HepG2 (cell line): ENCODE results near the gene COMP. TPM values are rescaled to one million over a fixed set of nuclear protein-coding genes. Genes with fewer than 3 reads are reported as not detected.

ENCODE experiments used
- CC2D1A ChIP-seq: sonication (generic); formaldehyde crosslinking; IDR thresholded peaks from 2 replicates; pipeline ENCODE4 v1.8.1; 2023; ENCODE audit warnings: mild to moderate bottlenecking, missing genetic modification reagents
- DNMT3B ChIP-seq: conservative IDR thresholded peaks from 2 replicates; pipeline ENCODE4 v1.6.1; 2016; ENCODE audit warnings: missing biosample characterization, control low read depth
- ONECUT2 ChIP-seq: sonication (generic); formaldehyde crosslinking; IDR thresholded peaks from 2 replicates; pipeline ENCODE4 v1.4.0; 2020; ENCODE audit warnings: missing genetic modification reagents
- POLR2G ChIP-seq: fragments of 200-400 bp; formaldehyde crosslinking; IDR thresholded peaks from 2 replicates; pipeline ENCODE4 v1.6.1; 2018; ENCODE audit warnings: mild to moderate bottlenecking, low read depth, low read length, moderate library complexity
- RFX5 ChIP-seq: IDR thresholded peaks from 2 replicates; pipeline ENCODE4 v1.6.1; 2011; ENCODE audit warnings: low read depth, low read length, improper control_type of control experiment
- SUZ12 ChIP-seq: fragments of 150-350 bp; IDR thresholded peaks from 2 replicates; pipeline ENCODE4 v1.6.1; 2014; ENCODE audit warnings: low read depth, low read length
- SYNCRIP ChIP-seq: fragments of 200-400 bp; formaldehyde crosslinking; IDR thresholded peaks from 2 replicates; pipeline ENCODE4 v1.6.1; 2018; ENCODE audit warnings: mild to moderate bottlenecking, low read depth, low read length; ENCODE audit not compliant: insufficient read depth
- ZKSCAN5 ChIP-seq: sonication (generic); formaldehyde crosslinking; IDR thresholded peaks from 2 replicates; pipeline ENCODE4 v1.5.1; 2020; ENCODE audit warnings: mild to moderate bottlenecking, missing genetic modification reagents
- ZNF282 ChIP-seq: fragments of 450-650 bp; IDR thresholded peaks from 2 replicates; pipeline ENCODE4 v1.6.1; 2018; ENCODE audit not compliant: partially characterized antibody
- ZNF292 ChIP-seq: sonication (generic); formaldehyde crosslinking; IDR thresholded peaks from 2 replicates; pipeline ENCODE4 v1.8.1; 2022; ENCODE audit warnings: mild to moderate bottlenecking, low read depth, missing genetic modification reagents, borderline replicate concordance
- ZNF431 ChIP-seq: sonication (generic); formaldehyde crosslinking; IDR thresholded peaks from 2 replicates; pipeline ENCODE4 v1.9.0; 2022; ENCODE audit warnings: missing genetic modification reagents, low read depth, mild to moderate bottlenecking, borderline replicate concordance
- ZNF44 ChIP-seq: sonication (generic); formaldehyde crosslinking; IDR thresholded peaks from 2 replicates; pipeline ENCODE4 v1.5.1; 2020; ENCODE audit warnings: mild to moderate bottlenecking, missing genetic modification reagents
- ZNF567 ChIP-seq: sonication (generic); formaldehyde crosslinking; IDR thresholded peaks from 2 replicates; pipeline ENCODE4 v1.8.1; 2023; ENCODE audit warnings: mild to moderate bottlenecking, missing genetic modification reagents, borderline replicate concordance
- ZNF607 ChIP-seq: sonication (generic); formaldehyde crosslinking; IDR thresholded peaks from 2 replicates; pipeline ENCODE4 v1.5.1; 2020; ENCODE audit warnings: missing genetic modification reagents, mild to moderate bottlenecking, borderline replicate concordance
- ZNF619 ChIP-seq: sonication (generic); formaldehyde crosslinking; IDR thresholded peaks from 2 replicates; pipeline ENCODE4 v1.4.0; 2020; ENCODE audit warnings: mild to moderate bottlenecking, missing genetic modification reagents
- polyA plus RNA-seq, 8 experiments: library from polyadenylated mRNA; depleted of rRNA in 3 of 8; stranded (reverse) in 7 of 8; unstranded in 1 of 8; fragments of >200 nt; fragmentation: Illumina TruSeq in 4 of 8; extraction: Trizol in 4 of 8; gene quantifications; 2 replicates each; pipeline versions ENCODE4 v1.2.1 to v1.2.3, GENCODE V29; 2011 to 2016; ENCODE audit warnings: low read depth in 4 of 8, missing spikeins in 1 of 8, mixed read lengths in 1 of 8; ENCODE audit not compliant: insufficient read depth in 1 of 8
- total RNA-seq, 5 experiments: library from RNA; depleted of rRNA; stranded (reverse); fragments of >200 nt; fragmentation: Illumina TruSeq; extraction: Trizol; gene quantifications; 2 replicates each; pipeline ENCODE4 v1.2.3, GENCODE V29; 2016; ENCODE audit warnings: low read depth in 1 of 5
- TF ChIP-seq, protein P1 (sequence below): sonication (generic); formaldehyde crosslinking; IDR thresholded peaks from 2 replicates; pipeline ENCODE4 v1.5.1; 2020; ENCODE audit warnings: missing genetic modification reagents, mild to moderate bottlenecking, borderline replicate concordance
- TF ChIP-seq, protein P2 (sequence below): sonication (generic); formaldehyde crosslinking; IDR thresholded peaks from 2 replicates; pipeline ENCODE4 v1.5.0; 2020; ENCODE audit warnings: mild to moderate bottlenecking, missing genetic modification reagents
- TF ChIP-seq, protein P3 (sequence below): sonication (generic); formaldehyde crosslinking; IDR thresholded peaks from 2 replicates; pipeline ENCODE4 v1.4.0; 2020; ENCODE audit warnings: missing genetic modification reagents
- TF ChIP-seq, protein P4 (sequence below): sonication (generic); formaldehyde crosslinking; IDR thresholded peaks from 2 replicates; pipeline ENCODE4 v1.8.1; 2023; ENCODE audit warnings: mild to moderate bottlenecking, missing genetic modification reagents
- TF ChIP-seq, protein P5 (sequence below): sonication (generic); formaldehyde crosslinking; IDR thresholded peaks from 2 replicates; pipeline ENCODE4 v1.4.0; 2020; ENCODE audit warnings: mild to moderate bottlenecking, missing genetic modification reagents

COMP gene
- total and polyA plus RNA-seq, 2 of the 13 experiments (the other 11 are each of a cell fraction or from before 2014, with no cell fraction given): 0.04 to 0.13 TPM

DNA sequence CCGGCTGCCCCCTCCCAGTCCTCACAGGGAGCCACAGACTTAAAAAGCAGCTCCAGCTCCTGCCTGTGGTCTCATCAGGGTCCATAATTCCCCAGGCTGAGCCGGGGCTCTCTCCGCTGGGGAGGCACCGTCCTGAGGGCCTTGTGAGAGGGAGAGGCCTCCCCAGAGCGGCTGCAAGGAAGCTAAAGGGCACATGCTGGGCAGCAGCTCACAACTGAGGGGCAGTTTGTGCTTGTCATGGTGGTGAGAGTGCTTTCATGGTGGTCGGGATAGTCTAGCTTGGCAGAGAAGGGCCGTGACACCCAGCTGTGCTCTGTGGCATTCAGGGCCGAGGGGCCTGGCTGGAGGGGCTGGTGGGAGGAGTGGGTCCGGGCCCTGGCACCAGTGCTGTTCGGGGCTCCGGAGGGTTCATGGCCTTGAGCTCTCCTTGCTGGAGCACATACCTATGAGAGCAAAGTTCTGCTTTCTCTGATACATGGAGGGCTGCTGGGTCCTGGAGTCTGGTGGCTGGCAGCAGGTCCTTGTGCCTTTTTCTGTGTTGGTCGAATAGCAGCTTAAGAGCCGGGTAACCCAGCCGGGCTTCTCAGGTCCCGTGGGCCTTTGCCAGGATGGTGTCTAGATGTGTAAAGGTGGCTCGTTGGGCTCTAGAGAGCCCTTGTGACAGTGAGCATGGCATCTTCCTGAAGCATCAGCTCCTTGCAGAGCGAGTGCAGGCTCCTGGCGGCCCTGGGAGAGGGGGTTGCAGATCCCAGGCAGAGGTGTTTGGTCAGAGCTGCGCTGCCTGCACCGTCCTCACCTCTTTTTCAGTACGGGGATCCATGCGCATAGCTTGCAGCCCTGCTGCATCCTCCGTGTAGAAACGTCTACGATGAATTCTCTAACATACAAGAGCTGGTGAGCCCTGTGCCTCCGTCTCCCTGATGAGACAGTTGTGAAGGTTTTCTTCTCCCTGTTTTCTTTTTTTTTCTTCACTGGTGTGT, 49.5 kb upstream of the COMP start (continued):
- TF ChIP-seq ZNF292 (CRISPR knock-in tag): 0 out of 2 replicates have a peak, but pooled peaks have one; percentile 27
- TF ChIP-seq POLR2G: no peak
- TF ChIP-seq RFX5: no peak
- TF ChIP-seq, protein P1, sequence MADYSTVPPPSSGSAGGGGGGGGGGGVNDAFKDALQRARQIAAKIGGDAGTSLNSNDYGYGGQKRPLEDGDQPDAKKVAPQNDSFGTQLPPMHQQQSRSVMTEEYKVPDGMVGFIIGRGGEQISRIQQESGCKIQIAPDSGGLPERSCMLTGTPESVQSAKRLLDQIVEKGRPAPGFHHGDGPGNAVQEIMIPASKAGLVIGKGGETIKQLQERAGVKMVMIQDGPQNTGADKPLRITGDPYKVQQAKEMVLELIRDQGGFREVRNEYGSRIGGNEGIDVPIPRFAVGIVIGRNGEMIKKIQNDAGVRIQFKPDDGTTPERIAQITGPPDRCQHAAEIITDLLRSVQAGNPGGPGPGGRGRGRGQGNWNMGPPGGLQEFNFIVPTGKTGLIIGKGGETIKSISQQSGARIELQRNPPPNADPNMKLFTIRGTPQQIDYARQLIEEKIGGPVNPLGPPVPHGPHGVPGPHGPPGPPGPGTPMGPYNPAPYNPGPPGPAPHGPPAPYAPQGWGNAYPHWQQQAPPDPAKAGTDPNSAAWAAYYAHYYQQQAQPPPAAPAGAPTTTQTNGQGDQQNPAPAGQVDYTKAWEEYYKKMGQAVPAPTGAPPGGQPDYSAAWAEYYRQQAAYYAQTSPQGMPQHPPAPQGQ (CRISPR knock-in tag): no peak
- TF ChIP-seq ZNF44 (CRISPR knock-in tag): no peak
- no peak for TF ChIP-seq SUZ12
- no peak for TF ChIP-seq ONECUT2 (CRISPR knock-in tag)
- TF ChIP-seq, protein P2, sequence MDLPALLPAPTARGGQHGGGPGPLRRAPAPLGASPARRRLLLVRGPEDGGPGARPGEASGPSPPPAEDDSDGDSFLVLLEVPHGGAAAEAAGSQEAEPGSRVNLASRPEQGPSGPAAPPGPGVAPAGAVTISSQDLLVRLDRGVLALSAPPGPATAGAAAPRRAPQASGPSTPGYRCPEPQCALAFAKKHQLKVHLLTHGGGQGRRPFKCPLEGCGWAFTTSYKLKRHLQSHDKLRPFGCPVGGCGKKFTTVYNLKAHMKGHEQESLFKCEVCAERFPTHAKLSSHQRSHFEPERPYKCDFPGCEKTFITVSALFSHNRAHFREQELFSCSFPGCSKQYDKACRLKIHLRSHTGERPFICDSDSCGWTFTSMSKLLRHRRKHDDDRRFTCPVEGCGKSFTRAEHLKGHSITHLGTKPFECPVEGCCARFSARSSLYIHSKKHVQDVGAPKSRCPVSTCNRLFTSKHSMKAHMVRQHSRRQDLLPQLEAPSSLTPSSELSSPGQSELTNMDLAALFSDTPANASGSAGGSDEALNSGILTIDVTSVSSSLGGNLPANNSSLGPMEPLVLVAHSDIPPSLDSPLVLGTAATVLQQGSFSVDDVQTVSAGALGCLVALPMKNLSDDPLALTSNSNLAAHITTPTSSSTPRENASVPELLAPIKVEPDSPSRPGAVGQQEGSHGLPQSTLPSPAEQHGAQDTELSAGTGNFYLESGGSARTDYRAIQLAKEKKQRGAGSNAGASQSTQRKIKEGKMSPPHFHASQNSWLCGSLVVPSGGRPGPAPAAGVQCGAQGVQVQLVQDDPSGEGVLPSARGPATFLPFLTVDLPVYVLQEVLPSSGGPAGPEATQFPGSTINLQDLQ (CRISPR knock-in tag): no peak
- no peak for TF ChIP-seq ZNF282
- TF ChIP-seq DNMT3B (CRISPR knock-in tag): no peak
- TF ChIP-seq SYNCRIP: no peak
- TF ChIP-seq ZNF431 (CRISPR knock-in tag): no peak
- no peak for TF ChIP-seq ZNF567
- TF ChIP-seq, protein P3, sequence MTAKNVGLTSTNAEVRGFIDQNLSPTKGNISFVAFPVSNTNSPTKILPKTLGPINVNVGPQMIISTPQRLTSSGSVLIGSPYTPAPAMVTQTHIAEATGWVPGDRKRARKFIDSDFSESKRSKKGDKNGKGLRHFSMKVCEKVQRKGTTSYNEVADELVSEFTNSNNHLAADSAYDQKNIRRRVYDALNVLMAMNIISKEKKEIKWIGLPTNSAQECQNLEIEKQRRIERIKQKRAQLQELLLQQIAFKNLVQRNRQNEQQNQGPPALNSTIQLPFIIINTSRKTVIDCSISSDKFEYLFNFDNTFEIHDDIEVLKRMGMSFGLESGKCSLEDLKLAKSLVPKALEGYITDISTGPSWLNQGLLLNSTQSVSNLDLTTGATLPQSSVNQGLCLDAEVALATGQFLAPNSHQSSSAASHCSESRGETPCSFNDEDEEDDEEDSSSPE (CRISPR knock-in tag): no peak
- TF ChIP-seq ZKSCAN5 (CRISPR knock-in tag): no peak
- TF ChIP-seq, protein P4, sequence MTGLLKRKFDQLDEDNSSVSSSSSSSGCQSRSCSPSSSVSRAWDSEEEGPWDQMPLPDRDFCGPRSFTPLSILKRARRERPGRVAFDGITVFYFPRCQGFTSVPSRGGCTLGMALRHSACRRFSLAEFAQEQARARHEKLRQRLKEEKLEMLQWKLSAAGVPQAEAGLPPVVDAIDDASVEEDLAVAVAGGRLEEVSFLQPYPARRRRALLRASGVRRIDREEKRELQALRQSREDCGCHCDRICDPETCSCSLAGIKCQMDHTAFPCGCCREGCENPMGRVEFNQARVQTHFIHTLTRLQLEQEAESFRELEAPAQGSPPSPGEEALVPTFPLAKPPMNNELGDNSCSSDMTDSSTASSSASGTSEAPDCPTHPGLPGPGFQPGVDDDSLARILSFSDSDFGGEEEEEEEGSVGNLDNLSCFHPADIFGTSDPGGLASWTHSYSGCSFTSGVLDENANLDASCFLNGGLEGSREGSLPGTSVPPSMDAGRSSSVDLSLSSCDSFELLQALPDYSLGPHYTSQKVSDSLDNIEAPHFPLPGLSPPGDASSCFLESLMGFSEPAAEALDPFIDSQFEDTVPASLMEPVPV (CRISPR knock-in tag): no peak
- TF ChIP-seq, protein P5, sequence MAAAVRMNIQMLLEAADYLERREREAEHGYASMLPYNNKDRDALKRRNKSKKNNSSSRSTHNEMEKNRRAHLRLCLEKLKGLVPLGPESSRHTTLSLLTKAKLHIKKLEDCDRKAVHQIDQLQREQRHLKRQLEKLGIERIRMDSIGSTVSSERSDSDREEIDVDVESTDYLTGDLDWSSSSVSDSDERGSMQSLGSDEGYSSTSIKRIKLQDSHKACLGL: 0 out of 2 replicates have a peak, but pooled peaks have one; percentile 26
- no peak for TF ChIP-seq ZNF619 (CRISPR knock-in tag)
- TF ChIP-seq CC2D1A (CRISPR knock-in tag): no peak
- no peak for TF ChIP-seq ZNF607 (CRISPR knock-in tag)
